Activated naive CD4-positive, alpha-beta T cell treated with Interleukin-2 at 50 U/mL for 16 hours (primary cell): ENCODE results near the gene DROSHA.
"Not testable (repeated sequence)": the region's sequence is repeated elsewhere in the genome, so short reads cannot be mapped to it uniquely, and the experiment has no call there.

ENCODE experiments used
- DNase-seq: peaks from one replicate; pipeline ENCODE4 v3.0.0-alpha.2; 2020

DROSHA gene

GRCh38 chr5:31415009-31415923, 116.6 kb downstream of the DROSHA start:
- no peak for DNase-seq

- DNase-seq: no peak
Observed at GRCh38 chr5:31413030-31413812, 118.7 kb downstream of the DROSHA start.

DNA sequence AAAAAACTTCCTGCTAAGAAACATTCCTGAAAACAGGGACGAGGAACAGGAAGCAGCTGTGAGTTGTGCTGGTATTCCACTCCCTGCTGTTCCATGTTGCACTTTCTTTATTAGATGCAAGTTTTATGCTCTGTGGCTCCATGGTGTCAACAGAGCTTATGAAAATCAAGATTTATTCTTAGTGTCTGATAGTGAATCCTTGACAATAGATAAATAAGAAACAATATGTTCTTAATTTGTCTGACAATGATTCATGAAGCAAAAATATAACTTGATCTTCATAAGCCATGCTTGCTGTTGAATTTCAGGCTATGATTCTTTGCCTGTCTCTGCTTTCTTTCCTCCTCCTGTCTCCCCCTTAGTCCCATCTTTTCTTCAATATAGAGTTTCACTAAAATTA, 119.6 kb downstream of the DROSHA start:
- no peak for DNase-seq

DNA sequence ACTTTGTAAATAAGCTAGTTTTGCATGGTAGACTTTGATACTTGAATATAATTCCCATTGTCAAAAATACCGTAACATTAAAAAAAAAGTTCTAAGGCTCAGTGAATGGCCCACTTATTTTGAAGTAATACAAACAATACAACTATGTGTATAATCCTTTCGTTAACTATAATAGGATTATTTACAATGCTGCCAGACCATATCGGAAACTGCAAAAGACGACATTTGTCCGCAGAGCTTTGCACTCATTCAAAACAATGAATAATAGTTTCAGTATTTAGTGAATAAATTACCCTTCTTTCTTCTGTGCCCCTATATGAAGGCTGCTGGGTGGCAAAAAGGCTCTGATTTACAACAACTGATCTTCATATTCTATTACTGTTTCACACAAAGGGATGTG, 121.8 kb downstream of the DROSHA start:
- no peak for DNase-seq

DNA sequence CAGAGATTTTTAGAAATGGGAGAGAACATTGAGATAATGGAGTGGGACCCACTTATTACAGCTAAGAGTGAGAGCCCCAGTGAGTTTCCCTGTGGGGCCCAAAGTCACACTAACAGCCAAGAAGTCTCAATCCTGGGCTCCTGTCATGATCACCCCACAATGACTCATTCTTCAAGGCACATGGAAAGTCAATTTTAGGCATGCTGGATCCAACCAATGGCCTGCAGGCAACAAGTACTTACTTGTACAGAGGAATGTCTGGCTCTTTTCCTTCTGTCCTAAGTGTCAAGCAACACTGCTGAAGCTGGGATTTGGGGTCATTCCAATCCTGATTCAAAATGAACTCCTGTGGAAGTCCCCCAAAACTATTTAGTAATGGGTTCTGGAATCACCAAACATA, 123.1 kb downstream of the DROSHA start:
- DNase-seq: no peak

DNA sequence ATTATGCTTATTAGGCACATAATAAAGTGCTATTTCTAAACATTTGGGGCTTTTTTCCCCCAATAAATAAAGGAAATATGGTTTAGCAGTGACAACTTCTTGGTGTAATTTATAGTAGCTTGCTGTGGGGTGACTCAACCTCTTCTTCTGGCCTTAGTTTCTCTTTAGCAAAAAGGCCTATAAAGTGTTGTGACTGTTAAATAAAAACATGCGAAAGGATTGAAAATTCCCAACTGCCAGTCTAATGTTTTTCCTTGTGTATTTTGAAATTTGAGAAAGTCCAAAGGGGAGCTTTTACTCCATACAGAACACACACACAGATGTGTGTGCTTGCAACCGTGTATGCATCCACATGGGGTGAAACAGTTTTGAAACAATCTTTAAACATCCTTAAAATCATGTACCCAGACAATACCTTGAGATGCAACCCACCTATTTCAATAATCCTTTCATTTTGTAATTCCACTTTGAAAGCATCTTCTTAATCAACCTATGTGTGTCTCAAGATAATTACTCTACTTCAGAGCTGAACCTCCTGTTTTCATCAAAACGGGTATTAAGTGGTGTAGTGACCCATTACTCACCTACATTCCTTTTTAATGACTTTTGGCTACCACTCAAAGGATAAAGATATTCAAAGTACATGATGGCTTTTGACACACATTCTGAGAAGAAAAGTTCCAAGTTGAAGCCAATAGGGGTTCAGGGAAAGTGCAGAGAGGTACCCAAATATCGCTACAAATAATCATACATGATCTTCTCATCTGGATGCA, 123.8 kb downstream of the DROSHA start:
- no peak for DNase-seq

DNA sequence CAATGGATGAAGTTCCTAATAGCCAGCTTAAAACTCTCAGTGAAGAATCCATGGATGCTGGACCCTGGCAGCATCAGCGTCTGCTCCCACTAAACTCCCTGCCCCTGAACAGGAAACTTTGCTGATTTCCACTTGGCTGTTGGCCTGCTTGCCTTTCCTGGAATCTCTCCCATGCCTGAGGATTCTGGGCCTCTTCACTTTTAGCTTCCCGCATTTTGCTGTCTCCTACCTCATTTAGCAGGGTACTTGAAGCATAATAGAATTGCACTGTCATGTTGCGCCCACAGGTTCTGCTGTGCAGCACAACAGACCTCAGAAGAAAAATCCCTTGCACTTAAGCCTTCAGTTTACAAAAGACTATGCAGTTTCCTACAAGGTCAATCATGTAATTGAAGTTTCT, 127.6 kb downstream of the DROSHA start:
- no peak for DNase-seq

DNA sequence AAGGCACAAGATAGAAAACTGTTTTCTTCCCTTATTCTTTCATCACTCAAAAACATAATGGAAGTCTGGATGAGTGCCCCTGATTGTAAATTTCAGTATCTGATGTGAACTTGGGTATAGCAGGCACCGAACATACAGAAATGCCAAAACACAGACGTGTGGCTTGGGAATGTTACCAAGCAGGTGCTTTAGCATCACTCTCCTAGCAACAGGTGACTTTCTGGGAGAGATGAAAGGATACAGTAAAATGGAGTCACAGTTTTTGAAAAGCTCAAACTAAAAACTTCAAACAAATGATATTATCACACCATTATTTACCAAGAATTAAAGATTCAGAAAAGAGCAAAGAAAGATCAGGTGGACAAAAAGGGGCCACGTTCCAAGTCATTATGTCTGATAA, 130.2 kb downstream of the DROSHA start:
- no peak for DNase-seq

DNA sequence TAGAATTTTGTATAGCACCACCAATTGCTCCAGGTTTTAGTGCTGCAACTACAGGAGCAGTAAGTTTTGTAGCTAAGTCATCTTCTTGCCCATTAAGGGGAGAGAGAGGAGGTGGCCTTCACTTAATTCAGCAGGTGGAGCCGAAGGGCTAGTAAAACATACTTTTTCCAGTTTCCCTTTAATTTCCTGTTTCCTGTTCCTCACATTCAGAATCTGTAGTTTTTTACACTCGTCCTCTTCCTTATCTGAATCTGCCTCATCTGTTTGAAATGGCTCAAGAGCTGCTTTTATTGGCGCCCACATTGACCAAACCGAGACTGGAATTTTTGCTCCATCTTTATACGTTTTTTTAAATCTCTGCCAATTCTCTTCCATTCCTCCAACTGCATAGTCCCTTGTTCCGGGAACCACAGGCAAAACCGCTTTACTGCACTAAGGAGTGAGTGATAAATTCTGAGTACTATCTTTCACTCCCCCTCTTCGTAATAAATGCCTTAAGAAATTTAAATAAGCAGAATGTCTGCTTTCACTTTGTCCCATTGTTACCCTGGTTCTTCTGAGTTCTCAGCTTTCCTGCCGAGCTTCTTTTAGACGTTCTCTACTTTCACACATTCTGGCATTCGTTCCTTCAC, 133.9 kb downstream of the DROSHA start:
- DNase-seq: no peak

- no peak for DNase-seq
Observed at GRCh38 chr5:31396611-31397295, 135.1 kb downstream of the DROSHA start.

DNA sequence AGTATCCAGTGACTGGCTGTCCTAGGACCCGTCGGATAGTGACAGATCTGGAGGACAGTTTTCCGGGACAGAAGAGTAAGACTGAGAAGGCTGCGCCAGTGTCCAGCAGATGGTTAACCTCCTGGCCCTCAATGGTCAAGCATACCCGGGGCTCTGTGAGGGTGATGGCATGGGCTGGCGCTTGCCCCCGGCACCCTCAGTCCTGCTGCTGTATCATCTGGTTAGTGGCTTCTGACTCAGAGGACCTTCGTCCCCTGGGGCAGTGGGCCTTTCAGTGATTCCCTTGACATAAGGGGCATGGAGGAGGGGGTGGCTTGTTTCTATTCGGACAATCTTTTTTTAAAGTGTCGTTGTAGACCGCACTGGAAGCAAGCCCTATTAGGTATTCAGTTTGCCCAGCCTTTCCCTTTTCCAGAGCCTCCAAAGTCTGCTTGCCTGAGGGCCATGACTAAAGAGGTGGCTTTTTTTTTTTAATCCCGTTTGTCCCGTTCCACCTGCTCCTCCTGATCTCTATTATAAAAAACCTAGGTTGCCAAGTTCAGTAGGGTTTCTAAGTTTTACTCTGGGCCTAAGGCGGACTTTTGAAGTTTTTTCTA, 136.3 kb downstream of the DROSHA start:
- DNase-seq: not testable (repeated sequence)

DNA sequence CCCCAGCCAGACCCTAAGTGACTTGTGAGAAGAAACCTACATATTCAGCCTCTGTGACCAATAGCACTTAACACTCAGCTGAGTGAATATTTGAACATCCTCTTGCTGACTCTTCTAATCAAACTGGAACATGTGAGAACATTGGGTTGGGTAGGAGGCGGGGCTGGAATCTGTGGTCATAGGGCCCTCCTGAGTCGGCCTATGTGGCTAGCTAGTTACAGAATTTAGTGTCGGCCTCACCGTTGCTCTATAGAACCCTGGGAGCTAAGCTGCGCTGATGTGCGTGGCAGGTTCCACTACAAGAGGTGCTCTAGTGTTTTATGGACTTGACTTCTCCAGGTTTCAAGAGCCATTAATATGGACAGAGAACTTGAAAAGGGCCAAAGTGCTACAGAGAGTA, 138.8 kb downstream of the DROSHA start:
- DNase-seq: no peak

DNA sequence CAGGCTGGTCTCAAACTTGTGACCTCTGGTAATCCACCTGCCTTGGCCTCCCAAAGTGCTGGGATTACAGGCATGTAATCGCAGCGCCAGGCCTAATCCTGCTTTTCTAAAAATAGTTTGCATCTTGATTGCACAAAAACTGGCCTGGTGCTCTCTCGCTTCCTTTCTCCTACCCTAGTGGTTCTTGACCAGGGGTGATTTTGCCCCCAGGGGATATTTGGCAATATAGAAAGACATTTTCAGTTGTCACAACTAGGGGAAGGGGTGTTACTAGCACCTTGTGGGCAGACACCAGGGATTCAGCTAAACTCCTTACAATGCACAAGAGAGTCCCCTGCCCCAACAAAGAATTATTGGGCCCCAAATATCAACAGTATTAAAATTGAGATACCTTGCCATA, 139.8 kb downstream of the DROSHA start:
- no peak for DNase-seq

- DNase-seq: no peak
Observed at GRCh38 chr5:31390256-31390655, 141.6 kb downstream of the DROSHA start.

DNA sequence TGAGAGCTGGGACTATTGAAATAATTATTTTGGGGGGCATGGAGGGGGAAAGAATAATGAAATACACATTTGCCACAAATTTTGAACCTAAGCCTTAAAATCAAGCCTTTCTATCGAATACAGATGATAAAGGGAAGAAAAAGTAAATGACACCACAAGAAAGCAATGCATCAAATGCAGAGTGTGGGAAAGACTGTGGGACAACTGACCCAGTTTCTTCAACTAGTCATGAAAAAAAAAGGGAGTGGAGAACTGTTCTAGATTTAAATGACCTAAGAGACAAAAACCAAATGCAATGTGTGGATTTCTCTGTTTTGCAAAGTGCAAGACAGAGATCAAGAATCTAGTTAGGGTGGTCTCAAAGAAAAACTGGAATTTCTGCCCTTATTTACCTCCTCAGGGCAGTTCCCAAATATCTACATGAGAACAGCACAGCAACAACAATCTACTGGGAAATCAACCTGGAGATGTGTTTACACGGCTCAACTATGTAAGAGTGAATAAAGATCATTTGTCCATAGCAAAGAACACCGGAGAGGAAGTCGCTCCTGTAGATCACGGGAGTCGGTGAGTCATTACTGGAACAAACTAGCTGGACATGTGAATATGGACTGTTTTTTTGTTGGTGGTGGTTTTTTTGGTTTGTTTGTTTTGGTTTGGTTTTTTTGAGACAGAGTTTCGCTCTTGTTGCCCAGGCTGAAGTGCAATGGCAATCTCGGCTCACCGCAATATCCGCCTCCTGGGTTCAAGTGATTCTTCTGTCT, 145.9 kb downstream of the DROSHA start:
- DNase-seq: no peak

DNA sequence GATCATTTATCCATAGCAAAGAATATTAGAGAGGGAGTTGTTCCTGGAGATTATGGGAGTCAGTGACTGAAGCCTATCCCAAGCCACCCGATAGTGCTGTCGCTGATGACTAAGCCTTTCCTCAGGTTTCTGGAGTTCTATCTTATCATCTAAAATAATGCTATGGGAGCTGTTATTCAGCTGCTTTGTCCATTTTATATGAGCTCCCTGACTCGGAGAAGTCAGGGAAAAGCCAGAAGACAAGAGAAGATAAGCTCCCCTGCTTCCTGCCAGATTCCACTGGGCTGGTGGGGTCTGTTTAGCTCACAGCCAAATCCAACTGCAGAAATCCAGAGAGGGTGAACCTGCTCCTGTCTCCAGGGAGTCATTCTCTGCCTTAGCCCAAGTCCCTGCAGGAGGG, 148.2 kb downstream of the DROSHA start:
- DNase-seq: no peak

DNA sequence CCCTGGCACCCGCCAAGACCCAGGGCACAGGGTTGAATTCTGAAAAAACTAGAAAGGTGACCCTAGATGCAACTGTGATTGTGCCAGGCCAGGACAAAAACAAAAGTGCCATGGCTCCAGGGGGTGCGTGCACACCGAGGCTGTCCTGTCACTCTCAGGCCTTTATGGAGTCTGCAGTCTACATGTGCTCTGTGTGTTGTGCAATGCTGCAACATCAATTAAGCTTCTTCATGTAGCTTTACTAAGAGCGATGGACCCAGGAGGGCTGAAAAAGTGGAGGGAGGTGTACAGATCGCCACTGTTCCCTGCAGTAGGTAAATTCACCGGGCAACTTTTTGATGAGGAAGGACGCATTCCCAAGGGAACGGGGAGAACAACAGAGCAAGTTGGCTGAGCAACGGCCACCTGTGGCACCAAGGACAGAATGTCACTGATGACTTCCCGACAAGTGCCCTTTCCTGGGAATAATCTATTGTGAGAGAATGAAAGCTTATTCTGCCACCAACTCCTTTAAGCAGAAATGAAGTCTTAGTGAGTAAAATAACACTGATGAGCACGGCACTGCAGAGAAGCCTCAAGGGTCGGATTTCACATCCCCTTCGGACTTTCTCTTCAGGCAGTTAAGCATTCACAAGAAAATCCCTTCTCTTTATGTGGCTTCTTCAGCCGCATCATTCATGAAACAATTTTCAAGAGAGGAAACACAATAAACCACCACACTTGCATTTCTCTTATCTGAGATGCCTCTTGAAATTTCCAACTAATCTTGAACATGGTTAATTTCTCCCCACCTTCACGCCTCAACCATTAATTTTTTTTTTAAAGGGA, 149.6 kb downstream of the DROSHA start:
- DNase-seq: no peak

DNA sequence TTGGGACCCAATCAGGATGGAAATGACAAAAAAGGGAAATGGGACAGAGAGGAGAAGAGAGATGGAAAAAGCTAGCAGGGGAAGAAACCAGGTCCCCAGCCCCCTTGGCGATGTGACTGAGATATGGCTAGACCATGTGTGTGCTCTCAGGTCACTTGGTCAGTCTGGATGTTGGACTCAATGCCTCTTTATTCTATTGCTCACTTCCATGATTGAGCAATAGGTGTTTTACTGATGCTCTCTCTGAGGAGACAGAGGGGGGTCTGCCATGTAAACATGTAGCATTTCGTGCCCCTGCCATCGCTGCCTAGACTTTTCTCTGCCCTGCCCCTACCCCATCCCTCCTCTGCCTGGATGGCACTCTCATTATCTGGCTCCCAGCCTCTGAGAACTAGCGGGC, 150.6 kb downstream of the DROSHA start:
- DNase-seq: no peak

GRCh38 chr5:31380049-31380448, 151.8 kb downstream of the DROSHA start:
- no peak for DNase-seq

- DNase-seq: no peak
Observed at GRCh38 chr5:31378838-31379237, 153.1 kb downstream of the DROSHA start.
